ENCODE measurements around the gene GTF2IRD1. TPM values are rescaled to one million over a fixed set of nuclear protein-coding genes. Genes with fewer than 3 reads are reported as not detected.

The GTF2IRD1 gene
- total and polyA plus RNA-seq, 3 donors from 2014 or later, result 15.1 to 24.7 (median 22.4) TPM

DNA sequence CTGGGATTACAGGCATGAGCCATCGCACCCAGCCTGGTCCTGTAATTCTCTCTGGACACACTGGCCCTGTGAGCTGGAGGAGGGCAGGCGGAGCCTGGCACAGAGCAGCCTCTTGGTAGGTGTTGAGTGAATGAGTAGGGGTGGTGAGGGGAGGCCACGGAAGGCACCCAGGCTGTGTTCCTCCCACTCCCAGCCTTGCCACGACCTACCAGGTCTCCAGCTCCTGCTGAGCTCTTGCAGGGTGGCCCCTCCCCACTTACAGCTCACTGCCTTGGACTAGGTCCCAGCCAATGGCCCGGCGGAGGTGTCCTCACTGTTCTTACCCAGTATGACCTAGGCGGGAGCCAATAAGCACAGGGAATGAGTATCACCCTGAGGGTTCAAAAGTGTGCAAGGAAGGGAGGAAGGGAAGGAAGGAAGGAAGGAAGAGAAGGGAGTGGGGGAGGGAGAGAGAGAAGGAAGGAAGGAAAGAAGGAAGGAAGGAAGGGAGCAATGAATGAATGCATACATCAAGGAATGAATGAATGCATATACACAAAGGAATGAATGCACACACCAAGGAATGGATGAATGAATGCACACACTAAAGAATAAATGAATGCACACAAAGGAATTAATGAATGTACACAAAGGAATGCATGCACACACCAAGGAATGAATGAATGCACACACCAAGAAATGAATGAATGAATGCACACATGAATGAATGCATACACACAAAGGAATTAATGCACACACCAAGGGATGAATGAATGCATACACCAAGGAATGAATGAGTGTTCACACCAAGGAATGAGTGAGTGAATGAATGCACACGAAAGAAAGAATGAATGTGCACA, 45.5 kb downstream of the GTF2IRD1 start:
- Histone ChIP-seq H3K4me3 (no peak overlapping the region), H3K9me3 (no peaks in the 10 kb centered on the region), H3K36me3 (ENCODE audit: low read depth, missing control alignments) (no peaks in the 10 kb centered on the region), H3K27me3 (no peaks in the 10 kb centered on the region), H3K4me1 (no peaks in the 10 kb centered on the region), H3K27ac (no peak overlapping the region)
- 78 to 80% methylated on average over 6 to 8 of the region's 8 CpGs for WGBS, 2 donors
- DNase-seq, result no peak
- intact Hi-C loops (cut with DNase I; ENCODE audit: low total_unique reads), result no loop called here
- TF ChIP-seq POLR2A (IDR thresholded peaks at IDR 0.05), result no peak
- TF ChIP-seq, protein P1, sequence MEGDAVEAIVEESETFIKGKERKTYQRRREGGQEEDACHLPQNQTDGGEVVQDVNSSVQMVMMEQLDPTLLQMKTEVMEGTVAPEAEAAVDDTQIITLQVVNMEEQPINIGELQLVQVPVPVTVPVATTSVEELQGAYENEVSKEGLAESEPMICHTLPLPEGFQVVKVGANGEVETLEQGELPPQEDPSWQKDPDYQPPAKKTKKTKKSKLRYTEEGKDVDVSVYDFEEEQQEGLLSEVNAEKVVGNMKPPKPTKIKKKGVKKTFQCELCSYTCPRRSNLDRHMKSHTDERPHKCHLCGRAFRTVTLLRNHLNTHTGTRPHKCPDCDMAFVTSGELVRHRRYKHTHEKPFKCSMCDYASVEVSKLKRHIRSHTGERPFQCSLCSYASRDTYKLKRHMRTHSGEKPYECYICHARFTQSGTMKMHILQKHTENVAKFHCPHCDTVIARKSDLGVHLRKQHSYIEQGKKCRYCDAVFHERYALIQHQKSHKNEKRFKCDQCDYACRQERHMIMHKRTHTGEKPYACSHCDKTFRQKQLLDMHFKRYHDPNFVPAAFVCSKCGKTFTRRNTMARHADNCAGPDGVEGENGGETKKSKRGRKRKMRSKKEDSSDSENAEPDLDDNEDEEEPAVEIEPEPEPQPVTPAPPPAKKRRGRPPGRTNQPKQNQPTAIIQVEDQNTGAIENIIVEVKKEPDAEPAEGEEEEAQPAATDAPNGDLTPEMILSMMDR (IDR thresholded peaks at IDR 0.05), result no peak

DNA sequence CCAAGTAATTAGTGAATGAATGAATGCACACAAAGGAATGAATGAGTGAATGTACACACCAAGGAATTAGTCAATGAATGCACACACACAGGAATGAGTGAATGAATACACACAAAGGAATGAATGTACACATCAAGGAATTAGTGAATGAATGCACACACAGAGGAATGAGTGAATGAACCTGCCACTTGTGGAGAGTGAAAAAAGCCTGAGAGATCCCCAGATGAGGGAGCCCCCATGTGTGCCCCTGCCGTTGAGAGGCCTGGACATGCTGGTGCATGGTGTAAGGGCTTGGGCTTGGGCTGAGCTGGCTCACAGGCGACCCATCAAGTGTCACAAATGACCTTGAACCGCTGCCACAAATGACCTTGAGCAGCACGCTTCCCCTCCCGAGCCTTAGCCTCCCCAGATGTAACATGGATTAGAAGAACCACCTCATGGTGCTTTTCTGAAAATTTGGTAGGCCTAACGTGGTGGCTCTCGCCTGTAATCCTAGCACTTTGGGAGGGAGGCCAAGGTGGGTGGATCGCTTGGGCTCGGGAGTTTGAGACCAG, 46.2 kb downstream of the GTF2IRD1 start:
- 48 to 70% methylated on average over 9 of the region's 9 CpGs for WGBS, 2 donors

DNA sequence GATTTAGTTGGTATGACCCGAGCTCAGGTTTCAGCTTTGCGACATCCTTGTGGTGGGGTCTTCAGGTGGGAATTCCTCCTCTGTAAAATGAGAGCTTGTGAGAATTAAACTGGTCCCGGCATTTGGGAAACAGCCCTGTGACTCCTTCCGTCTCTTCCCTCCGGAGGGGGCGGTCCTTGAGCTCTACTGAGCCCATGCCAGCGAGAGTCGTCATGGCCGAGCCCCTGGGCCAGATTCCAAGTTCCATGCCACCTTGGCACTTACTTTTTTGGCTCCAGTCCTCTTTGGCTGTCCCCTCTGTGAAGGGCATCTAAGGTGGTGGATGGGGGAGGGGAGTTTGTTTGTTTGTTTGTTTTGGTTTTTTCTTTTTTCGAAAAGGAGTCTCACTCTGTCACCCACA, 47.6 kb downstream of the GTF2IRD1 start:
- no peaks in the 10 kb centered on the region for H3K9me3 ChIP-seq
- no peaks in the 10 kb centered on the region for H3K27me3 ChIP-seq
- 60 to 77% methylated on average over 10 of the region's 10 CpGs for WGBS, 2 donors
- DNase-seq, result no peak
- no peaks in the 10 kb centered on the region for H3K4me1 ChIP-seq
- H3K36me3 ChIP-seq (ENCODE audit: low read depth, missing control alignments), result no peaks in the 10 kb centered on the region
- intact Hi-C loops (cut with DNase I; ENCODE audit: low total_unique reads), result no loop called here
- TF ChIP-seq, protein P1 (IDR thresholded peaks at IDR 0.05), result no peak
- no peak for TF ChIP-seq POLR2A (IDR thresholded peaks at IDR 0.05)
- H3K4me3 ChIP-seq, result no peak overlapping the region
- no peak overlapping the region for H3K27ac ChIP-seq

More for the DNA sequence above, 46.2 kb downstream of the GTF2IRD1 start:
- no peak for DNase-seq
- H3K36me3 ChIP-seq (ENCODE audit: low read depth, missing control alignments), result no peaks in the 10 kb centered on the region
- H3K27ac ChIP-seq, result no peak overlapping the region
- no peak for TF ChIP-seq POLR2A (IDR thresholded peaks at IDR 0.05)
- TF ChIP-seq, protein P1 (IDR thresholded peaks at IDR 0.05), result no peak
- H3K4me1 ChIP-seq, result no peaks in the 10 kb centered on the region
- H3K27me3 ChIP-seq, result no peaks in the 10 kb centered on the region
- H3K9me3 ChIP-seq, result no peaks in the 10 kb centered on the region
- no peak overlapping the region for H3K4me3 ChIP-seq
- intact Hi-C loops (cut with DNase I; ENCODE audit: low total_unique reads), result no loop called here

DNA sequence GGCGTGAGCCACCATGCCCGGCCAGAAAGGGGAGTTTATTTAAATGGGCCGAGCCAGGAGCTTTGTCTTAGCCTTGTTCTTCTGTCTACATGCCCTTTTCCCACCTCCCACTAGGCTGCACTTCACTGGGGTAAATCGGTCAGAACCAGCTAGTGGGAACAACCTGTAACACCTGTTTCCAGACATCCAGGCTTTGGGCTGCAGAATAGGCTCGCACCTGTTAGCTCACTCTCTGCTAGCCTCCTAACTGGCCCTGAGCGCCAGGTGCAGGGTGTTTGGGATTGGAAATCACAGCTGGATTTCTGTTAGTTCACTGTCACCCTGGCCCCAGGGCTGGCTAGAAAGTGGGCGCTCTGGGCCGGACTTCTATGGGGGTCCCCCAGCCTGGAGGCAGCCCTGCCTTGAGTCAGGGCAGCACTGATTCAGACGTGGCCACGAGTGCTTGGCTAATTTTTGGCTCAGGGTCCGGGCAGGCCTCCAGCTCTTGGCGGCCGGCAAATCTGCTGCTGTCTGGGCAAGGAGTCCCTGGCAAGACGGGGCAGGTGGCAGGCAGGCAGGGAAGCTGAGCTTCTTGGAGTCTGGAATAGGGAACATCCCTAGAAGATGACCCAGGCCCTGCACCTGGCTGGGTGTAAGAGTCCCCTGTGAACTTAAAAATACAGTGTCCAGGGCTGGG, 48.6 kb downstream of the GTF2IRD1 start:
- no peak for DNase-seq
- TF ChIP-seq POLR2A (IDR thresholded peaks at IDR 0.05), result no peak
- TF ChIP-seq, protein P1 (IDR thresholded peaks at IDR 0.05), result no peak
- H3K4me3 ChIP-seq, result no peak overlapping the region
- no peaks in the 10 kb centered on the region for H3K9me3 ChIP-seq
- no peaks in the 10 kb centered on the region for H3K4me1 ChIP-seq
- H3K36me3 ChIP-seq (ENCODE audit: low read depth, missing control alignments), result no peaks in the 10 kb centered on the region
- 79 to 92% methylated on average over 6 to 14 of the region's 14 CpGs for WGBS, 2 donors
- intact Hi-C loops (cut with DNase I; ENCODE audit: low total_unique reads), result no loop called here
- no peak overlapping the region for H3K27ac ChIP-seq
- no peaks in the 10 kb centered on the region for H3K27me3 ChIP-seq

Measured in testis (tissue), 3 donors.